GM21360 (cell line): ENCODE results near the gene ENOX2.
"Not testable (repeated sequence)": the region's sequence is repeated elsewhere in the genome, so short reads cannot be mapped to it uniquely, and the experiment has no call there.

ENCODE experiments used
- ATAC-seq: cut with Tn5 transposase; IDR thresholded peaks from one replicate; pipeline ENCODE4 v1.9.1; 2021; ENCODE audit warnings: mild to moderate bottlenecking, moderate library complexity; ENCODE audit not compliant: unreplicated experiment

Gene ENOX2

DNA sequence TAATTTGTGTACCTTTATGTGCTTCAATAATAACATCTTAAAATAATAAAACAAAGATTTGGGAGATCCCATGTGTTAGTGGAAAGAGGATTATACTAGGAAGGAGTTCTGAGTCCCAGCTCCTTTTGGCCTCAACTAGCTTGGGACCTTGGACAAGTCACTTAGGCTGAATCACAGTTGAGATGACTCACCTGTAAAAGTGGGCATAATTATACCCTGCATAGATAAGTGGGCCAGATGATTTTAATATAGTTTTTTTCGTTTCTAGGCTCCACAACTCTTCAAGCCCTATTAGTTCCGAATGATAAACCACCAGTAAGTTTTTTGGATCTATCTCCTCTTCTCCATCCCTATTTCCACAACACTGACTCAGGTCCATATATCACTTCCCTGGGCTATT is 131.8 kb downstream of the ENOX2 start:
- ATAC-seq: no peak

GRCh38 chrX:130770615-130771014 is 132.4 kb downstream of the ENOX2 start:
- ATAC-seq: no peak

- no peak for ATAC-seq
Observed at GRCh38 chrX:130769835-130770234, 133.2 kb downstream of the ENOX2 start.

DNA sequence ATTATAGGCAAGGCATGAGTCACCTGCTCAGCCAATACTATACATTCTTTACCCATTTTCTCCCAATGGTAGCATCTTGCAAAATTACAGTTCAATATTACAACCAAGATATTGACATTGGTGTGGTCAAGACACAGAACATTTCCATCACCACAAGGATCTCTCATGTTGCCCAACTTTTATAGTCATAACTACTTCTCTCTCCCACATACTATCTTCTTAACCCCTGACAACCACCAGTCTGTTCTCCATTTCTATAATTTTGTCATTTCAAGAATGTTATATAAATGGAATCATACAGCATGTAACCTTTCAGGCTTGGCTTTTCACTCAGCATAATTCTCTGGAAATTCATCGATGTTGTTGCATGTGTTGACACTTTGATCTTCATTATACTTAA is 144.9 kb downstream of the ENOX2 start:
- no peak for ATAC-seq

GRCh38 chrX:130756233-130756632 is 146.8 kb downstream of the ENOX2 start:
- ATAC-seq: no peak

GRCh38 chrX:130754353-130754752 is 148.7 kb downstream of the ENOX2 start:
- ATAC-seq: no peak

DNA sequence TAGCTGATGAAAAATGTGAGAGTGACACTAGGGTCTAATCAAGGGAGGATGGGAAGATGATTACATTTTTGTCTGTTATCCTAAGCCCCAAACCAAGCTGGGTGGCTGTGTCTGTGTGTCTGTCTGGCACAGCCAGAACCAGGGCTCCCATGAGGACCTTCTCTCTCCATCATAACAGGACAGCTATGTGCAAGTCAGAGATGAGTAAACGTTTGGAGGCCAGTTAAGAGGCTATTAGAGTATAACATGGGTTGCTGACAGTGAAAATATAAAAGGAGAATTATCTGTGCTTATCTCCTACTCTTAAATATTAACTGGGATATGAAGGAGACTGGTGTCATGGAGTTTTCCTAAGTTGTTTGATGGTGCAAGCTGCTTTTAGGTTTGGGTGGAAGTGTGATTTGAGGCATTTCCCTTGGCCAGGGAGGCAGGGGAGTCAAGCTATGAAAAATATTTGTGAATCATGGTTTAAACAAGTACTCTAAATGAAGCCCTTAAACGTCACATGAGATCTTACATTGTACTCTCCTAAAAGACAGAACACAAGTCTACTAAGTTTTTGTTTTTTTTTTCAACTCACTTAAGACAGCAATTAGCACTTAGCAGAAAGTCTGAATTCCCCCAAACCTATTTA is 156.2 kb downstream of the ENOX2 start:
- no peak for ATAC-seq

DNA sequence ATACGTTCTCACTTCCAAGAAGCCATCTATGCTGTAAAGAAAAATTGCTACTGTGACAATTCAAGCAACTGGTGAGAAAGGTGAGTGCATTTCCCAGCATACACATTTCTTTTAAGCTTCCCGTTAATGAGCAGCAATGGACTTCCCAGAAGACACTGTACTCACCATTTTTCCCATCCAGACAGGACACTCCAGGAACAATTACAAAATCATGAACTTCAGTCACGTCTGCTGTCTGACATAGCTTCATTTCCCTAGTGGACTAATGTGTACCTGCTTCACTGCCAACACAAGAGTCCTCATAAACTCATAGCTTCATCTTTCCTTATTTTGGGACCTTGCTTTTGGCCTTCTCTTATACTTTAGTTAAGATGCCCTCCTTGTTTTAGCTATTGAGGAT is 156.9 kb downstream of the ENOX2 start:
- ATAC-seq: no peak

DNA sequence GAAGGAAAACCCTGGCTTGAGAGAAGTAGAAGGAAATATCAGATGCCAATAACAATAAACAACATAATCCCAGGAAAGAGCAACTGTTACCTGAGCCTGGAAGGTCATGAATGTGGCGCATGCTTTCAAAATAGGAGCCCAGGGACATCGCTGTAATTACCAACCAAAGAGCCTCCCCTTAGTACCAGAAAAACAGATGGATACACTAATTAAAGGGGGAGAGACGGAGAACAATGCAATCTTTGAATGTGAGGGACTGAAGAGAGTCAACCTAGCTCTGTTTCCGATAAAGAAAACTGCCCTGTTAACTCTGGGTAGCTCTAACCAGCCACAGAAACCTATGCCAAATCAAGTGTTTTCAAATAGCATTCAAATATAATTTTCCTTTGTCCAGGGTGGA is 161.4 kb downstream of the ENOX2 start:
- ATAC-seq: no peak

GRCh38 chrX:130741151-130741550 is 161.9 kb downstream of the ENOX2 start:
- no peak for ATAC-seq

DNA sequence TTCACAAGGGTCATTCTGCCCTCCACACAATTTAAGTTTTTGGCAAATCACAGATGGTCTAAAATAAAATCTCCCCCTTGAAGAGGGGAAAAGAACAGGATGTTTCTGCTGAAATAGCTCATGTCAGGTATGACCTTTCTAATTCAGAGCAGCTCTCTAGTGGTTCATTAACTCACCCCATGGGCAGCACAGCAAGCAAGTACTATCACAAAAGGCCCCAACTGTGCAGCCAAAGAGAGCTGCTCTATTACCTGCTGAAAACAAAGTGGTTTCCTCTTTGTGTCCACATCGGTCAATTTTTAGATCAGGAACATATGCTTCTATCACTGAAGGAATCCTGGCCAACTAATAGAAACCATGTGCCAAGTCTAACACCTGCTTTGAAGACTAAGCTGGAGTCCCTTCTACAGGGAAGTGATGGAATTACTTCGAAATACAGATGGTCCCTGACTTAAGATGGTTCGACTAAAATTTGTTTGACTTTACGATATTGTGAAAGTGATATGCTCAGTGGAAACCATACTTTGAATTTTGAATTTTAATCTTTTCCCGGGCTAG is 164.3 kb downstream of the ENOX2 start:
- ATAC-seq: no peak

DNA sequence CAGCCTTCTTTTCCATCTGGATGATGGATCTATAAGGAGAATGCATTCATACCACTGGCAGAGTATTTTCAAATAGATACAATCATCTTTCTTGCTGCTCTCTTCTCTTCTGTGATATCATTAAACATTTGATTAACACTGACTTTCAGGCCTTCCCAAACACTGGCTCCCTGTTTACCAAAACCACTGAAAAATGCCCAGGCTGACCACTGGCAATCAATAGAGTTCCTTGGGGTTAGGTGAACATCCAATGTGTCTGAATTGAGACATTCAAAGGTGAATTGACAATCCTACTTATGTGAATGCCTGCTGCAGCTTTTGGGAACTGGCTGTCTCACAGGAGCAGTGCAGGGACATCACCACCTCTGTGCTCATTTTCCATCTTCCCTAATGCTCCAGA is 168.3 kb downstream of the ENOX2 start:
- ATAC-seq: no peak

- no peak for ATAC-seq
Observed at GRCh38 chrX:130728208-130728607, 174.8 kb downstream of the ENOX2 start.

- no peak for ATAC-seq
Observed at GRCh38 chrX:130726661-130727060, 176.3 kb downstream of the ENOX2 start.

DNA sequence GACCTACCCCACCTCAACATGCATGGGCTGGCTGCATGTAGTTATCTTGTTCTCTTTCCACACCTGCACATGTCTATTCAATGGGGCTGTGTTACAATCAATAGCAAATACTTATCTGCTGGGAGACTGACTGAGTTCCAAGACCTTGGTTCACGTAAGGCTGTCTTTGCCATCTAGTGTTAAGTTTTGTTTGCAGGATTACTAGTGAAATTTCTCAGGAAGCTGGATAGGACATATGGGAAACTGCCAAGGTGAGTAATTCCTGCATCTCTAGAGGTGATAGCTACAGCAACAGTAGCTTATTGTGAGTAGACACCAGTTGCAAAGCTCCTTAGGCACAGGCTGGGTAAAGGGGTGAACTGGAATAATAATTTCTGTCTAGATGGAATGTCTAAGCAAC is 177.5 kb downstream of the ENOX2 start:
- no peak for ATAC-seq

DNA sequence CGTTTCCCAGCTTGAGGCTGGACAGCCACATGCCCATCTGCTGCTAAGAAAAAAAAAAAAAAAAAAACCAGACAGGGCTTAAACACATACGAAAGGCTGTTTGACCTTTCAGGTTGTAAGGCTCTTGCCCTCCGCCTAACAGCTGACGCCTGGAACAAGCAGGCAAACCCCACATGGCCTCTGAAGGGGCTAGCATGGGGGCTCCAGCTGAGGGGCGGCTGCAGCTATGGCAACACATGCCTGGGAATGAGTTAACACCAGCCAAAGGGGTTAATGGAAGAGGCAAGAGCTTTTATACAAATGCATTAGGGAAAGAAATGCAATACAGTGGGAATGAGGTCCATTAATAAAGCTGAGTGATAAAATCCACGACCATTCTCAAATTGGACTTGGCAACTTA is 183.6 kb downstream of the ENOX2 start:
- ATAC-seq: no peak

DNA sequence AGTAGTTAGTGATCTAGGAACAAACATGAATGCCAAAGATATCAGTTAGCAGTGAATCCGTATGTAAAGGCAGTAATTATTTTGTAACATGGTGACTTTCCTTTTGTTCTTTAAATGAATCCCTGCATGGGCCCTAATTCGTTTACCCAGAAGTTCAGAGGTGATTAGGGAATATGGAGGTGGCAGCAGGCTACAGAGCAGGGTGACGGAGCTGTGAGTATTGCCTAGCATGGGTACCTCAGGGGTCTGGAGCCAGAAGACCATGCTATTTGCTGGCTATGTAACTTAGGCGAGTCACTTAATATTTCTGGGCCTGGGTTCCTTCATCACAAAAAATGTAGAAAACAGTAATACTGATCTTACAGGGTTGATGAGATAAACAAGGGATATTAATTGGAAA is 184.9 kb downstream of the ENOX2 start:
- ATAC-seq: no peak

- no peak for ATAC-seq
Observed at GRCh38 chrX:130716781-130717413, 186.1 kb downstream of the ENOX2 start.

DNA sequence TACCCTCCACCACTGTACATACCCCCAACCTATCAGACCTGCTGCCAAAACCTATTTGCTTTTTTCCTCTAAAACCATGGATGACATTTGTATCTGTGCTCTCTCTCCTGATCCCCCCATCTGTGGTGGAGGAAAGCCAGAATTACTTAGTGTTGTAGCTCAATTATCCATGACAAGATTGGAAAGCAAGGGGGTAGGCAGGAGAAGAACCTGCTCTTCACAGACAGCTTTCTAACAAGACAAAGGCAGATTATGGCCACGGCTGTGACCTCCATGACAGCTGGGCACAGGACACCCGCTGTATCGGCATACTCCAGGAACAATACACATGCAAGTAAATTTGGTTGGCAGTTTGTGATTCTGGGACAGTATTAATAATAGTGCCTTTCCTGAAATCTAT is 186.7 kb downstream of the ENOX2 start:
- ATAC-seq: no peak

DNA sequence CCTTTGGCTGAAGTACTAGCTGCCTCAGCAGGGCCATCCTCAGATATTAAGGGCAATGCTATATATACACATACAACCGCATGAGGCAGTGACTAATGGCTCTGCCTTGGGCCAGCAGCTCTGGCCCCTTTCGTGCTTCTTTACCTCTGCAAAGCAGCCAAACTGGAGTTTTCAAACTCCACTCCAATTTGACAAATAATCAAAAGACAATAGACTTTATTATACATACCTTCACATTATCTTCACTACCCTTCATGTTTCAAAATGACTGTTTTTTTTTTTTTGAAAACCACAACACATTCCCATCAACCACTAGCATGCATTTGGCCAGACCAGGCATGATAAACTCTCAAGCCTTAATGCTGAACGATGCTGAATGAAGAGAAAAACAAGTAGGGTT is 187.7 kb downstream of the ENOX2 start:
- ATAC-seq: no peak

GRCh38 chrX:130714665-130715064 is 188.3 kb downstream of the ENOX2 start:
- no peak for ATAC-seq

DNA sequence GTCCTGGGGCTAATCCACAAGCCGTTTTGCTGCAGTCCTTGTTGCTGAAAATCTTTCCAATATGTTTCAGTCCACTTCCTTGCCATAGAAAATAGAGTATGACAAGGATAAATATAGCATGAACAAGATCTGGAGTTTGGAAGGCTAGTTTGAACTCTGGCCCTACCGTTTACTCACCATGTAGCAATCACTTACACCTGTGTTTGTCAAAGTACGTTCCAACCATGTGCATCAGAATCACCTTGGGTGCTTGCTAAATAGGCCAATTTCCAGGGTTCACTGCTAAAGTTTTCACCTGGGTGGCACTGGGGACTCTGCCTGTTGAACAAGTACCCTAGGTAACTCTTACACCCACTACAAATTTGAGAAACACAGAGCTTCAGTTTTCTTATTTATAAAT is 188.9 kb downstream of the ENOX2 start:
- ATAC-seq: no peak

GRCh38 chrX:130709178-130709577 is 193.8 kb downstream of the ENOX2 start:
- not testable (repeated sequence) for ATAC-seq
